ENCODE data around the gene LRRC36. TPM values are rescaled to one million over a fixed set of nuclear protein-coding genes. Genes with fewer than 3 reads are reported as not detected.

Gene LRRC36
- total and polyA plus RNA-seq, 5 donors from 2014 or later = not detected

DNA sequence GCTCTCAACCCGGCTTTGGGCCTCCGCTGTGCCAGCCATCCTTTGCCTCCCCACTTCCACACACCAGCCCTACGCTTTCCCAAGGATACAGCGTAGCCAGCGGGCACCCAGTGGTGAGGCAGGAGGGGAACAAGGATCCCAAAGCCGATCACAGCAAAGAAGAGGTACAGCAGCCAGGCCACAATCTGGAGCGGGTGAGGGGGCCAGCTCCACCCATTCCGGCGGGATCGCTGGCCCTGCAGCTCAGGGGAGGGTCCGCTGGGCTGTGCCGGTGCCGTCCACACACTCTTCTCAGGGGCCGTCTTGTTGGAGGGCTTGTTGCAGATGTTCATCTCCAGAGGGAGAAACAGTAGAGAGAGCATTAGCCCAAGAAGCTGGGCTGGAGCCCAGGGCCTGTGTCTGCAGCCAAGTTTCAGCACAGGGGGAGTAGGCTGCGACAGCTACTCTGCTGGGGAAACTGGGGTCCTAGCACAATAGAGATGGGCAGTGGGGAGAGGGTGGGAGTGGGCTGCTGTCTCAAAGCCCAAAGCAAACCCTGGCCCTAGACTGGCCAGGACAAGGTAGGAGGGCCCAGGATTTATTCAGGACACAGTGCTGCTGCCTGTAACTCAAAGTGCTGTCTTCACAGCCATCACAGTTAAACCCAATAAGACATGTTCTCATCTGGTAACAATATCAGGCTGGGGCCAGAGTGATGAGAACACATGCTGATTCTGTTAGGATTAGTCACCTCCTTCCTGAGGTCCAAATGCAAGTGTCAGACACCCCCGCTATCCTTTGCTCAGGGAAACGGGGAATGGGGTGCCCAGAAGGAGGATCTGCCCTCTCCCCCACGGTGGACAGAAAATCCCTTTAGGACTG is 79.7 kb downstream of the LRRC36 start:
- H3K9me3 ChIP-seq (ENCODE audit: control insufficient read depth in 2 of 2, low read length in 2 of 2) = no peaks in the 10 kb centered on the region
- no peaks in the 10 kb centered on the region for H3K36me3 Mint-ChIP-seq
- H3K36me3 ChIP-seq (ENCODE audit: control insufficient read depth, insufficient read depth, low read length) = no peaks in the 10 kb centered on the region
- H3K27ac ChIP-seq (ENCODE audit: insufficient read depth, low read length, poor library complexity, severe bottlenecking) = no peak overlapping the region
- ATAC-seq (ENCODE audit: low read depth in 2 of 2) = no peak
- H3K27me3 Mint-ChIP-seq = peaks cover 15% of the 10 kb centered on the region
- no peak overlapping the region for H3K4me3 ChIP-seq (ENCODE audit: low read depth, low read length)
- H3K9me3 Mint-ChIP-seq = peaks cover 0 to 3% (median 0%) of the 10 kb centered on the region in 7 donors
- no peaks in the 10 kb centered on the region for H3K4me1 Mint-ChIP-seq
- H3K27ac Mint-ChIP-seq = no peak overlapping the region
- H3K4me3 Mint-ChIP-seq = no peak overlapping the region
- H3K4me1 ChIP-seq (ENCODE audit: control insufficient read depth, insufficient read depth, low read length, poor library complexity, severe bottlenecking) = no peaks in the 10 kb centered on the region
- no peak for DNase-seq
- no peaks in the 10 kb centered on the region for H3K27me3 ChIP-seq (ENCODE audit: control insufficient read depth, insufficient read depth, low read length)

GRCh38 chr16:67407176-67407787 is 80.7 kb downstream of the LRRC36 start:
- Histone ChIP-seq H3K4me1 (ENCODE audit: control insufficient read depth, insufficient read depth, low read length, poor library complexity, severe bottlenecking) (no peaks in the 10 kb centered on the region), H3K9me3 (ENCODE audit: control insufficient read depth in 2 of 2, low read length in 2 of 2) (no peaks in the 10 kb centered on the region), H3K36me3 (ENCODE audit: control insufficient read depth, insufficient read depth, low read length) (no peaks in the 10 kb centered on the region), H3K27me3 (ENCODE audit: control insufficient read depth, insufficient read depth, low read length) (no peaks in the 10 kb centered on the region), H3K27ac (ENCODE audit: insufficient read depth, low read length, poor library complexity, severe bottlenecking) (no peak overlapping the region), H3K4me3 (ENCODE audit: low read depth, low read length) (no peak overlapping the region)
- no peak overlapping the region for H3K27ac Mint-ChIP-seq
- no peaks in the 10 kb centered on the region for H3K36me3 Mint-ChIP-seq
- H3K9me3 Mint-ChIP-seq = peaks cover 0 to 3% (median 0%) of the 10 kb centered on the region in 7 donors
- H3K4me1 Mint-ChIP-seq = no peaks in the 10 kb centered on the region
- H3K27me3 Mint-ChIP-seq = peaks cover 23% of the 10 kb centered on the region
- no peak for ATAC-seq (ENCODE audit: low read depth in 2 of 2)
- DNase-seq = no peak
- H3K4me3 Mint-ChIP-seq = no peak overlapping the region

- H3K27me3 ChIP-seq (ENCODE audit: control insufficient read depth, insufficient read depth, low read length) = no peaks in the 10 kb centered on the region
- H3K4me3 ChIP-seq (ENCODE audit: low read depth, low read length) = no peak overlapping the region
- Mint-ChIP-seq H3K27me3 (peaks cover 21% of the 10 kb centered on the region), H3K27ac (no peak overlapping the region), H3K4me3 (no peak overlapping the region), H3K9me3 (peaks cover 0 to 3% (median 0%) of the 10 kb centered on the region in 7 donors), H3K36me3 (no peaks in the 10 kb centered on the region), H3K4me1 (no peaks in the 10 kb centered on the region)
- ATAC-seq (ENCODE audit: low read depth in 2 of 2) (no peak), DNase-seq (no peak)
- H3K4me1 ChIP-seq (ENCODE audit: control insufficient read depth, insufficient read depth, low read length, poor library complexity, severe bottlenecking) = no peaks in the 10 kb centered on the region
- no peaks in the 10 kb centered on the region for H3K9me3 ChIP-seq (ENCODE audit: control insufficient read depth in 2 of 2, low read length in 2 of 2)
- H3K27ac ChIP-seq (ENCODE audit: insufficient read depth, low read length, poor library complexity, severe bottlenecking) = no peak overlapping the region
- no peaks in the 10 kb centered on the region for H3K36me3 ChIP-seq (ENCODE audit: control insufficient read depth, insufficient read depth, low read length)
These were observed 81.3 kb downstream of the LRRC36 start for GRCh38 chr16:67407788-67408452.

DNA sequence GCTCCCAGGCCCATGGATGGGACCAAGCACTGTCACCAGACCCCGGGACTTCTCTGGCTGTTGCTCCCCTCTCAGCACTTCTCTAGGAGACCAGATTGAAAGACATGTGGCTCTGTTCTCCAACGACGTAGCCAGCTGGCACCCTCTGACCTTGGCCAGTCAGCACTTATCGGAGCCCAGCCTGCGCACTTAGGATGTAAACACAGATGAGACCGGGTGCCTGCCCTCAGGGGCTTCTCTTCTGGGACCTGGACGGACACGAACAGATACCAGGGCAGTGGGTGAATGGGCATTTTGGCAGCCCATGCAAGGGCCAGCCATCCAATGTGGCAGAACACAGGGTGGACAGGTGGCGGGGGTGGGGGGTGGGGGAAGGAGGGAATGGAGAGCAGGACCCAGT is 83.0 kb downstream of the LRRC36 start:
- no peaks in the 10 kb centered on the region for H3K9me3 ChIP-seq (ENCODE audit: control insufficient read depth in 2 of 2, low read length in 2 of 2)
- peaks cover 17% of the 10 kb centered on the region for H3K27me3 Mint-ChIP-seq
- H3K4me1 Mint-ChIP-seq = peaks cover 0 to 6% (median 1%) of the 10 kb centered on the region in 4 donors
- DNase-seq = no peak
- H3K4me3 Mint-ChIP-seq = no peak overlapping the region
- H3K27me3 ChIP-seq (ENCODE audit: control insufficient read depth, insufficient read depth, low read length) = peaks cover 4% of the 10 kb centered on the region
- H3K27ac Mint-ChIP-seq = no peak overlapping the region
- ATAC-seq (ENCODE audit: low read depth in 2 of 2) = no peak
- H3K27ac ChIP-seq (ENCODE audit: insufficient read depth, low read length, poor library complexity, severe bottlenecking) = no peak overlapping the region
- no peaks in the 10 kb centered on the region for H3K36me3 Mint-ChIP-seq
- no peaks in the 10 kb centered on the region for H3K36me3 ChIP-seq (ENCODE audit: control insufficient read depth, insufficient read depth, low read length)
- peaks cover 0 to 3% (median 0%) of the 10 kb centered on the region in 7 donors for H3K9me3 Mint-ChIP-seq
- no peaks in the 10 kb centered on the region for H3K4me1 ChIP-seq (ENCODE audit: control insufficient read depth, insufficient read depth, low read length, poor library complexity, severe bottlenecking)
- H3K4me3 ChIP-seq (ENCODE audit: low read depth, low read length) = no peak overlapping the region

DNA sequence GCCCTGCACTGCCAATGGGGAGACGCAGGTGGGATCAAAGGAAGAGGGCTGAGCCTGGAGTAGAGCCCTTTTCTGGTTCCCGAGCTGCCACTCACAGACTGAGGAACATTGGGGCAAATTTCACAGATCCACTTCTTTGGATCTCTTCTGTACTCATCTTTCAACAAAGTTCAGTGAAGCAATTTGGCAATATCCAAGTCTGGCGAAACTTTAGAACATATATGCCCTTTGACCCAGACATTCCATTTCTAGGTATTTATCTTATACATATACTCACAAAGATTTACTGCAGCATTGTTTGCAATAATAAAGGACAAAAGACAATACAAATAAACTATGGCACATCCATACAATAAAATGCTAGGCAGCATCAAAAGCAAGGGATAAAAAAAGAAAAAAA is 84.7 kb downstream of the LRRC36 start:
- DNase-seq = no peak
- Histone ChIP-seq H3K4me3 (ENCODE audit: low read depth, low read length) (no peak overlapping the region), H3K27me3 (ENCODE audit: control insufficient read depth, insufficient read depth, low read length) (peaks cover 4% of the 10 kb centered on the region), H3K36me3 (ENCODE audit: control insufficient read depth, insufficient read depth, low read length) (no peaks in the 10 kb centered on the region), H3K4me1 (ENCODE audit: control insufficient read depth, insufficient read depth, low read length, poor library complexity, severe bottlenecking) (peaks cover 7% of the 10 kb centered on the region), H3K27ac (ENCODE audit: insufficient read depth, low read length, poor library complexity, severe bottlenecking) (no peak overlapping the region), H3K9me3 (ENCODE audit: control insufficient read depth in 2 of 2, low read length in 2 of 2) (no peaks in the 10 kb centered on the region)
- Mint-ChIP-seq H3K4me1 (peaks cover 0 to 10% (median 1%) of the 10 kb centered on the region in 4 donors), H3K27ac (no peak overlapping the region), H3K4me3 (no peak overlapping the region), H3K27me3 (peaks cover 24% of the 10 kb centered on the region), H3K9me3 (peaks cover 0 to 3% (median 0%) of the 10 kb centered on the region in 7 donors), H3K36me3 (no peaks in the 10 kb centered on the region)
- ATAC-seq (ENCODE audit: low read depth in 2 of 2) = no peak

- Mint-ChIP-seq H3K36me3 (no peaks in the 10 kb centered on the region), H3K4me1 (peaks cover 0 to 15% (median 6%) of the 10 kb centered on the region in 4 donors), H3K27me3 (peaks cover 33% of the 10 kb centered on the region), H3K4me3 (no peak overlapping the region), H3K9me3 (peaks cover 0 to 3% (median 0%) of the 10 kb centered on the region in 7 donors), H3K27ac (no peak overlapping the region)
- H3K9me3 ChIP-seq (ENCODE audit: control insufficient read depth in 2 of 2, low read length in 2 of 2) = no peaks in the 10 kb centered on the region
- H3K27ac ChIP-seq (ENCODE audit: insufficient read depth, low read length, poor library complexity, severe bottlenecking) = no peak overlapping the region
- H3K27me3 ChIP-seq (ENCODE audit: control insufficient read depth, insufficient read depth, low read length) = peaks cover 8% of the 10 kb centered on the region
- DNase-seq (no peak), ATAC-seq (ENCODE audit: low read depth in 2 of 2) (no peak)
- H3K4me3 ChIP-seq (ENCODE audit: low read depth, low read length) = no peak overlapping the region
- H3K4me1 ChIP-seq (ENCODE audit: control insufficient read depth, insufficient read depth, low read length, poor library complexity, severe bottlenecking) = peaks cover 10% of the 10 kb centered on the region
- H3K36me3 ChIP-seq (ENCODE audit: control insufficient read depth, insufficient read depth, low read length) = no peaks in the 10 kb centered on the region
These were observed 85.7 kb downstream of the LRRC36 start for GRCh38 chr16:67412294-67412693.

DNA sequence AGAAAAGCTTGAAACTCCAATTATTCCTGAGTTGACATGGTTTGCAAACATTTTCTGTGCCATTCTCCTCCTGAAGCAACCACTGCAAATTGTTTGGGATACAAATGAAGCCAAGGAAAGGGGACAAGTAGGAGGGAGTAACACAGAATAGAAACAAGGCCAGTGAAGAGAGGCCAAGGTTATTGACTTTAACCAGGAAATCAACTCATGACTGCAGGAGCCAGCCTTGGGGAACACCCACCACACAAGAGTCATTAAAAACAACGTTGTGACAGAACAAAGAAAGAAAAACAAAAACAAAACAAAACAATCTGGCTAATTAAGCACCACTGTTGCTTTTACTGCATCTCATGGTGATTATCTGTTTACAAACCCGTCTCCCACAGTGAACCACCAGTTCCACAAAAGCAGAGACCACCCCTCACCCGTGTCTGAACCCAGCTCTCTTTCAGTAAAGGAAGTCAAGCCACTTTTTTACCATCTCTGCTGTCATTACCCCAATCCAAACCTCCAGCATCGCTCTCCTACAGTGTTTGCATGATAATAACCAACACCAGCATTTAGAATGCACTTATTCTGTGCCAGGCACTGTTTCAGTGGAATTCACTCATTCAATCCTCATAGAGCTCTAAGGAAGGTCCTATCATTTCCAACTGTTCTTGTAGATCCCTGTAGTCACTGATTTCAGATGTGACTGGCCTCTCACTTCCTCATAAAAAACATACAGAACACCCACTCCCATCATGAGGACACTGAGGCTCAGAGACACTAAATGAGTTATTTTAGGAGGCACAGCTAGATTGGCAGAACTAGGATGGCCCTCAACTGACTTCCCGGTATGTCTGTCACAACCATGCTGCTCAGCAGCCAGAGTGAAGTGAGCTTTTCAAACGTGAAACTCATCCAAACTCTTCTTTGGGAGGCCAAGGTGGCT is 87.6 kb downstream of the LRRC36 start:
- Histone ChIP-seq H3K9me3 (ENCODE audit: control insufficient read depth in 2 of 2, low read length in 2 of 2) (no peaks in the 10 kb centered on the region), H3K4me1 (ENCODE audit: control insufficient read depth, insufficient read depth, low read length, poor library complexity, severe bottlenecking) (peaks cover 10% of the 10 kb centered on the region), H3K4me3 (ENCODE audit: low read depth, low read length) (no peak overlapping the region), H3K36me3 (ENCODE audit: control insufficient read depth, insufficient read depth, low read length) (no peaks in the 10 kb centered on the region), H3K27me3 (ENCODE audit: control insufficient read depth, insufficient read depth, low read length) (peaks cover 17% of the 10 kb centered on the region), H3K27ac (ENCODE audit: insufficient read depth, low read length, poor library complexity, severe bottlenecking) (no peak overlapping the region)
- Mint-ChIP-seq H3K36me3 (no peaks in the 10 kb centered on the region), H3K4me3 (no peak overlapping the region), H3K4me1 (peaks cover 0 to 15% (median 8%) of the 10 kb centered on the region in 4 donors), H3K9me3 (peaks cover 0 to 3% (median 0%) of the 10 kb centered on the region in 7 donors), H3K27ac (no peak overlapping the region), H3K27me3 (peaks cover 45% of the 10 kb centered on the region)
- DNase-seq = no peak
- no peak for ATAC-seq (ENCODE audit: low read depth in 2 of 2)
